Liver (tissue), 9 donors: Measurements from ENCODE around the gene STK35. TPM values are rescaled to one million over a fixed set of nuclear protein-coding genes. Genes with fewer than 3 reads are reported as not detected.
A peak's percentile ranks its signal among the peaks of the same experiment; 100 is the strongest.

Source experiments
- DNase-seq: peaks from one replicate; pipeline ENCODE4 v3.0.0-alpha.2; 2017; ENCODE audit warnings: low spot score
- H3K27ac ChIP-seq, 2 donors: one replicate each; pipeline ENCODE4 v1.7.0; 2013; ENCODE audit warnings: inconsistent platforms in 2 of 2, low read length in 2 of 2, control low read depth in 1 of 2, low read depth in 1 of 2, mild to moderate bottlenecking in 1 of 2
- H3K27me3 ChIP-seq, 4 donors: one replicate each; pipeline versions ENCODE4 v1.6.1 to v1.7.0; 2013; ENCODE audit warnings: low read length in 3 of 4, inconsistent platforms in 1 of 4, mild to moderate bottlenecking in 1 of 4, moderate library complexity in 1 of 4; ENCODE audit not compliant: control insufficient read depth in 4 of 4, insufficient read depth in 4 of 4
- H3K36me3 ChIP-seq, 4 donors: one replicate each; pipeline versions ENCODE4 v1.6.1 to v1.7.0; 2013; ENCODE audit warnings: low read length in 3 of 4, mild to moderate bottlenecking in 3 of 4, low read depth in 1 of 4, moderate library complexity in 1 of 4; ENCODE audit not compliant: control insufficient read depth in 4 of 4, insufficient read depth in 3 of 4
- H3K4me1 ChIP-seq, 4 donors: one replicate each; pipeline versions ENCODE4 v1.6.1 to v1.7.0; 2013; ENCODE audit warnings: low read length in 3 of 4, mild to moderate bottlenecking in 3 of 4, moderate library complexity in 1 of 4; ENCODE audit not compliant: control insufficient read depth in 4 of 4, insufficient read depth in 4 of 4
- H3K4me3 ChIP-seq, 3 donors: one replicate each; pipeline versions ENCODE4 v1.6.1 to v1.7.0; 2013; ENCODE audit warnings: low read length in 3 of 3, control low read depth in 1 of 3, low read depth in 1 of 3, mild to moderate bottlenecking in 1 of 3
- H3K9ac ChIP-seq, 2 donors: one replicate each; pipeline ENCODE4 v1.7.0; 2013; ENCODE audit warnings: low read length in 2 of 2, mild to moderate bottlenecking in 2 of 2, moderate library complexity in 2 of 2, control low read depth in 1 of 2, low read depth in 1 of 2
- H3K9me3 ChIP-seq, 4 donors: one replicate each; pipeline versions ENCODE4 v1.6.1 to v1.7.0; 2013; ENCODE audit warnings: low read length in 3 of 4; ENCODE audit not compliant: control insufficient read depth in 4 of 4
- EGR1 ChIP-seq, 2 donors: IDR thresholded peaks; 2 replicates each; pipeline ENCODE4 v1.6.1; 2016 to 2018; ENCODE audit warnings: antibody characterized with exemption in 2 of 2, low read depth in 2 of 2
- FOXA1 ChIP-seq: IDR thresholded peaks from 2 replicates; pipeline ENCODE4 v1.6.1; 2016; ENCODE audit warnings: antibody characterized with exemption
- FOXA2 ChIP-seq: IDR thresholded peaks from 2 replicates; pipeline ENCODE4 v1.6.1; 2016; ENCODE audit warnings: antibody characterized with exemption
- GABPA ChIP-seq, 2 donors: IDR thresholded peaks in 1 of 2; conservative IDR thresholded peaks in 1 of 2; 2 replicates each; pipeline ENCODE4 v1.6.1; 2016; ENCODE audit warnings: antibody characterized with exemption in 2 of 2, mild to moderate bottlenecking in 1 of 2, moderate library complexity in 1 of 2
- HNF4A ChIP-seq, 2 donors: conservative IDR thresholded peaks; 2 replicates each; pipeline ENCODE4 v1.6.1; 2016; ENCODE audit warnings: antibody characterized with exemption in 2 of 2, mild to moderate bottlenecking in 2 of 2
- HNF4G ChIP-seq: IDR thresholded peaks from 2 replicates; pipeline ENCODE4 v1.6.1; 2016; ENCODE audit warnings: antibody characterized with exemption
- JUND ChIP-seq, 2 donors: IDR thresholded peaks; 2 replicates each; pipeline ENCODE4 v1.6.1; 2016; ENCODE audit warnings: antibody characterized with exemption in 2 of 2
- RAD21 ChIP-seq, 2 donors: IDR thresholded peaks; 2 replicates each; pipeline ENCODE4 v1.6.1; 2016; ENCODE audit warnings: antibody characterized with exemption in 2 of 2, mild to moderate bottlenecking in 2 of 2
- RXRA ChIP-seq, 2 donors: IDR thresholded peaks; 2 replicates each; pipeline ENCODE4 v1.6.1; 2017 to 2018; ENCODE audit warnings: antibody characterized with exemption in 2 of 2, mild to moderate bottlenecking in 1 of 2
- SP1 ChIP-seq: IDR thresholded peaks from 2 replicates; pipeline ENCODE4 v1.6.1; 2018; ENCODE audit warnings: antibody characterized with exemption, mild to moderate bottlenecking
- TAF1 ChIP-seq: conservative IDR thresholded peaks from 2 replicates; pipeline ENCODE4 v1.6.1; 2016; ENCODE audit warnings: antibody characterized with exemption, mild to moderate bottlenecking
- YY1 ChIP-seq: IDR thresholded peaks from 2 replicates; pipeline ENCODE4 v1.6.1; 2016; ENCODE audit warnings: antibody characterized with exemption, mild to moderate bottlenecking
- WGBS: extraction: QIAGEN DNeasy Blood & Tissue Kit; methylation state at CpG from one replicate; pipeline ENCODE4 v1.1.7; 2013; 5-methylcytosine and 5-hydroxymethylcytosine counted together
- polyA plus RNA-seq, 2 donors: library from polyadenylated mRNA; stranded (reverse) in 1 of 2; unstranded in 1 of 2; fragments of 200-250 nt in 1 of 2; fragments of >200 nt in 1 of 2; fragmentation: Nextera tagmentation in 1 of 2; extraction: Ambion mirVana in 1 of 2; gene quantifications; one replicate each; pipeline versions ENCODE4 v1.2.1 to v1.2.3, GENCODE V29; 2013 to 2015
- total RNA-seq, 2 donors: library from RNA; depleted of rRNA; stranded (reverse); fragments of >200 nt; gene quantifications; one replicate each; pipeline ENCODE4 v1.2.3, GENCODE V29; 2014
- TF ChIP-seq, protein P1 (sequence below): fragments of 150-350 bp; IDR thresholded peaks from 2 replicates; pipeline ENCODE4 v1.5.1; 2017; ENCODE audit warnings: improper control_type of control experiment, low read depth, low read length; ENCODE audit not compliant: missing input control
- TF ChIP-seq, protein P2 (sequence below): IDR thresholded peaks from 2 replicates; pipeline ENCODE4 v1.6.1; 2016; ENCODE audit warnings: antibody characterized with exemption
- TF ChIP-seq, protein P3 (sequence below): IDR thresholded peaks from 2 replicates; pipeline ENCODE4 v1.6.1; 2016; ENCODE audit warnings: antibody characterized with exemption
- TF ChIP-seq, protein P4 (sequence below): IDR thresholded peaks from 2 replicates; pipeline ENCODE4 v1.6.1; 2016; ENCODE audit warnings: antibody characterized with exemption, mild to moderate bottlenecking
- TF ChIP-seq, protein P5 (sequence below): IDR thresholded peaks from 2 replicates; pipeline ENCODE4 v1.6.1; 2016; ENCODE audit warnings: antibody characterized with exemption
- donor health status: healthy.
- donor health status: healthy.
- donor health status: healthy.
- donor health status: healthy.
- donor health status: healthy.

STK35 gene
- total and polyA plus RNA-seq, 4 donors: 2.5 to 18.5 (median 9.9) TPM

- no peak overlapping the region for H3K9ac ChIP-seq
- no peaks in the 10 kb centered on the region for H3K27me3 ChIP-seq
- H3K27ac ChIP-seq: no peak overlapping the region
- TF ChIP-seq TAF1 (no peak), GABPA (IDR thresholded peaks at IDR 0.05 in 1 of 2, conservative IDR thresholded peaks at IDR 0.05 in 1 of 2) (no peak), FOXA2 (no peak), EGR1 (IDR thresholded peaks at IDR 0.05; ENCODE audit: low read depth in 2 of 2) (no peak), SP1 (no peak), YY1 (no peak), HNF4A (conservative IDR thresholded peaks at IDR 0.05) (no peak), HNF4G (no peak), JUND (IDR thresholded peaks at IDR 0.05) (no peak), FOXA1 (no peak), RXRA (IDR thresholded peaks at IDR 0.05) (no peak), RAD21 (IDR thresholded peaks at IDR 0.05) (peak; percentile 84 to 86)
- TF ChIP-seq, protein P1, sequence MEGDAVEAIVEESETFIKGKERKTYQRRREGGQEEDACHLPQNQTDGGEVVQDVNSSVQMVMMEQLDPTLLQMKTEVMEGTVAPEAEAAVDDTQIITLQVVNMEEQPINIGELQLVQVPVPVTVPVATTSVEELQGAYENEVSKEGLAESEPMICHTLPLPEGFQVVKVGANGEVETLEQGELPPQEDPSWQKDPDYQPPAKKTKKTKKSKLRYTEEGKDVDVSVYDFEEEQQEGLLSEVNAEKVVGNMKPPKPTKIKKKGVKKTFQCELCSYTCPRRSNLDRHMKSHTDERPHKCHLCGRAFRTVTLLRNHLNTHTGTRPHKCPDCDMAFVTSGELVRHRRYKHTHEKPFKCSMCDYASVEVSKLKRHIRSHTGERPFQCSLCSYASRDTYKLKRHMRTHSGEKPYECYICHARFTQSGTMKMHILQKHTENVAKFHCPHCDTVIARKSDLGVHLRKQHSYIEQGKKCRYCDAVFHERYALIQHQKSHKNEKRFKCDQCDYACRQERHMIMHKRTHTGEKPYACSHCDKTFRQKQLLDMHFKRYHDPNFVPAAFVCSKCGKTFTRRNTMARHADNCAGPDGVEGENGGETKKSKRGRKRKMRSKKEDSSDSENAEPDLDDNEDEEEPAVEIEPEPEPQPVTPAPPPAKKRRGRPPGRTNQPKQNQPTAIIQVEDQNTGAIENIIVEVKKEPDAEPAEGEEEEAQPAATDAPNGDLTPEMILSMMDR: peak; percentile 66
- TF ChIP-seq, protein P2, sequence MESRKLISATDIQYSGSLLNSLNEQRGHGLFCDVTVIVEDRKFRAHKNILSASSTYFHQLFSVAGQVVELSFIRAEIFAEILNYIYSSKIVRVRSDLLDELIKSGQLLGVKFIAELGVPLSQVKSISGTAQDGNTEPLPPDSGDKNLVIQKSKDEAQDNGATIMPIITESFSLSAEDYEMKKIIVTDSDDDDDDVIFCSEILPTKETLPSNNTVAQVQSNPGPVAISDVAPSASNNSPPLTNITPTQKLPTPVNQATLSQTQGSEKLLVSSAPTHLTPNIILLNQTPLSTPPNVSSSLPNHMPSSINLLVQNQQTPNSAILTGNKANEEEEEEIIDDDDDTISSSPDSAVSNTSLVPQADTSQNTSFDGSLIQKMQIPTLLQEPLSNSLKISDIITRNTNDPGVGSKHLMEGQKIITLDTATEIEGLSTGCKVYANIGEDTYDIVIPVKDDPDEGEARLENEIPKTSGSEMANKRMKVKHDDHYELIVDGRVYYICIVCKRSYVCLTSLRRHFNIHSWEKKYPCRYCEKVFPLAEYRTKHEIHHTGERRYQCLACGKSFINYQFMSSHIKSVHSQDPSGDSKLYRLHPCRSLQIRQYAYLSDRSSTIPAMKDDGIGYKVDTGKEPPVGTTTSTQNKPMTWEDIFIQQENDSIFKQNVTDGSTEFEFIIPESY: no peak
- TF ChIP-seq, protein P3, sequence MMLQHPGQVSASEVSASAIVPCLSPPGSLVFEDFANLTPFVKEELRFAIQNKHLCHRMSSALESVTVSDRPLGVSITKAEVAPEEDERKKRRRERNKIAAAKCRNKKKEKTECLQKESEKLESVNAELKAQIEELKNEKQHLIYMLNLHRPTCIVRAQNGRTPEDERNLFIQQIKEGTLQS: no peak
- TF ChIP-seq, protein P4, sequence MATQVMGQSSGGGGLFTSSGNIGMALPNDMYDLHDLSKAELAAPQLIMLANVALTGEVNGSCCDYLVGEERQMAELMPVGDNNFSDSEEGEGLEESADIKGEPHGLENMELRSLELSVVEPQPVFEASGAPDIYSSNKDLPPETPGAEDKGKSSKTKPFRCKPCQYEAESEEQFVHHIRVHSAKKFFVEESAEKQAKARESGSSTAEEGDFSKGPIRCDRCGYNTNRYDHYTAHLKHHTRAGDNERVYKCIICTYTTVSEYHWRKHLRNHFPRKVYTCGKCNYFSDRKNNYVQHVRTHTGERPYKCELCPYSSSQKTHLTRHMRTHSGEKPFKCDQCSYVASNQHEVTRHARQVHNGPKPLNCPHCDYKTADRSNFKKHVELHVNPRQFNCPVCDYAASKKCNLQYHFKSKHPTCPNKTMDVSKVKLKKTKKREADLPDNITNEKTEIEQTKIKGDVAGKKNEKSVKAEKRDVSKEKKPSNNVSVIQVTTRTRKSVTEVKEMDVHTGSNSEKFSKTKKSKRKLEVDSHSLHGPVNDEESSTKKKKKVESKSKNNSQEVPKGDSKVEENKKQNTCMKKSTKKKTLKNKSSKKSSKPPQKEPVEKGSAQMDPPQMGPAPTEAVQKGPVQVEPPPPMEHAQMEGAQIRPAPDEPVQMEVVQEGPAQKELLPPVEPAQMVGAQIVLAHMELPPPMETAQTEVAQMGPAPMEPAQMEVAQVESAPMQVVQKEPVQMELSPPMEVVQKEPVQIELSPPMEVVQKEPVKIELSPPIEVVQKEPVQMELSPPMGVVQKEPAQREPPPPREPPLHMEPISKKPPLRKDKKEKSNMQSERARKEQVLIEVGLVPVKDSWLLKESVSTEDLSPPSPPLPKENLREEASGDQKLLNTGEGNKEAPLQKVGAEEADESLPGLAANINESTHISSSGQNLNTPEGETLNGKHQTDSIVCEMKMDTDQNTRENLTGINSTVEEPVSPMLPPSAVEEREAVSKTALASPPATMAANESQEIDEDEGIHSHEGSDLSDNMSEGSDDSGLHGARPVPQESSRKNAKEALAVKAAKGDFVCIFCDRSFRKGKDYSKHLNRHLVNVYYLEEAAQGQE: no peak
- TF ChIP-seq, protein P5, sequence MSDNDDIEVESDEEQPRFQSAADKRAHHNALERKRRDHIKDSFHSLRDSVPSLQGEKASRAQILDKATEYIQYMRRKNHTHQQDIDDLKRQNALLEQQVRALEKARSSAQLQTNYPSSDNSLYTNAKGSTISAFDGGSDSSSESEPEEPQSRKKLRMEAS: no peak
- DNase-seq: no peak
- no peak overlapping the region for H3K4me3 ChIP-seq
- 42% methylated on average over 4 of the region's 4 CpGs for WGBS
- H3K4me1 ChIP-seq: no peaks in the 10 kb centered on the region
- H3K36me3 ChIP-seq: no peaks in the 10 kb centered on the region
- H3K9me3 ChIP-seq: no peaks in the 10 kb centered on the region
Measured at GRCh38 chr20:2093159-2093781, 8.4 kb upstream of the STK35 start.
